Measurements from ENCODE around the gene CIITA.

CIITA gene

GRCh38 chr16:10851512-10851911, 25.5 kb upstream of the CIITA start:
- in situ Hi-C loops (cut with HindIII; ENCODE audit: low sequenced_read_pairs) = loop anchor here (25.0 kb wide), 1 partner anchor 89 kb away; no protein-coding TSS in a partner anchor

- in situ Hi-C loops (cut with HindIII; ENCODE audit: low sequenced_read_pairs) = loop anchor here (25.0 kb wide), 1 partner anchor 90 kb away; no protein-coding TSS in a partner anchor
Observed at GRCh38 chr16:10852286-10852685, 24.7 kb upstream of the CIITA start.

- in situ Hi-C loops (cut with HindIII; ENCODE audit: low sequenced_read_pairs) = loop anchor here (25.0 kb wide), 1 partner anchor 91 kb away; no protein-coding TSS in a partner anchor
Observed at GRCh38 chr16:10852948-10853347, 24.1 kb upstream of the CIITA start.

- in situ Hi-C loops (cut with HindIII; ENCODE audit: low sequenced_read_pairs) = loop anchor here (25.0 kb wide), 1 partner anchor 94 kb away; no protein-coding TSS in a partner anchor
Observed at GRCh38 chr16:10856042-10856441, 21.0 kb upstream of the CIITA start.

- in situ Hi-C loops (cut with HindIII; ENCODE audit: low sequenced_read_pairs) = loop anchor here (25.0 kb wide), 1 partner anchor 96 kb away; no protein-coding TSS in a partner anchor
Observed at GRCh38 chr16:10858203-10858602, 18.8 kb upstream of the CIITA start.

GRCh38 chr16:10859020-10859419, 18.0 kb upstream of the CIITA start:
- in situ Hi-C loops (cut with HindIII; ENCODE audit: low sequenced_read_pairs) = loop anchor here (25.0 kb wide), 1 partner anchor 97 kb away; no protein-coding TSS in a partner anchor

- in situ Hi-C loops (cut with HindIII; ENCODE audit: low sequenced_read_pairs) = loop anchor here (25.0 kb wide), 1 partner anchor 97 kb away; no protein-coding TSS in a partner anchor
Observed at GRCh38 chr16:10859658-10860057, 17.3 kb upstream of the CIITA start.

- in situ Hi-C loops (cut with HindIII; ENCODE audit: low sequenced_read_pairs) = loop anchor here (25.0 kb wide), 1 partner anchor 100 kb away; no protein-coding TSS in a partner anchor
Observed at GRCh38 chr16:10862438-10862837, 14.6 kb upstream of the CIITA start.

- in situ Hi-C loops (cut with HindIII; ENCODE audit: low sequenced_read_pairs) = loop anchor here (25.0 kb wide), 1 partner anchor 104 kb away; no protein-coding TSS in a partner anchor
Observed at GRCh38 chr16:10865991-10866966, 10.7 kb upstream of the CIITA start.

- in situ Hi-C loops (cut with HindIII; ENCODE audit: low sequenced_read_pairs) = loop anchor here (25.0 kb wide), 1 partner anchor 105 kb away; no protein-coding TSS in a partner anchor
Observed at GRCh38 chr16:10867199-10867598, 9.8 kb upstream of the CIITA start.

GRCh38 chr16:10868104-10868595, 8.9 kb upstream of the CIITA start:
- in situ Hi-C loops (cut with HindIII; ENCODE audit: low sequenced_read_pairs) = loop anchor here (25.0 kb wide), 1 partner anchor 106 kb away; no protein-coding TSS in a partner anchor

- in situ Hi-C loops (cut with HindIII; ENCODE audit: low sequenced_read_pairs) = loop anchor here (25.0 kb wide), 1 partner anchor 107 kb away; no protein-coding TSS in a partner anchor
Observed at GRCh38 chr16:10868596-10869469, 8.2 kb upstream of the CIITA start.

GRCh38 chr16:10870137-10870776, 6.7 kb upstream of the CIITA start:
- in situ Hi-C loops (cut with HindIII; ENCODE audit: low sequenced_read_pairs) = loop anchor here (25.0 kb wide), 1 partner anchor 108 kb away; no protein-coding TSS in a partner anchor

GRCh38 chr16:10870808-10871156, 6.2 kb upstream of the CIITA start:
- in situ Hi-C loops (cut with HindIII; ENCODE audit: low sequenced_read_pairs) = loop anchor here (25.0 kb wide), 1 partner anchor 108 kb away; no protein-coding TSS in a partner anchor

GRCh38 chr16:10871157-10871991, 5.6 kb upstream of the CIITA start:
- in situ Hi-C loops (cut with HindIII; ENCODE audit: low sequenced_read_pairs) = loop anchor here (25.0 kb wide), 1 partner anchor 109 kb away; no protein-coding TSS in a partner anchor

- in situ Hi-C loops (cut with HindIII; ENCODE audit: low sequenced_read_pairs) = no loop called here
Observed at GRCh38 chr16:10876315-10876714, 687 bp upstream of the CIITA start.

- in situ Hi-C loops (cut with HindIII; ENCODE audit: low sequenced_read_pairs) = no loop called here
Observed at GRCh38 chr16:10877472-10877946, 507 bp downstream of the CIITA start.

GRCh38 chr16:10878328-10878643, 1.3 kb downstream of the CIITA start:
- in situ Hi-C loops (cut with HindIII; ENCODE audit: low sequenced_read_pairs) = no loop called here
